Neural progenitor cell (in vitro differentiated cells): ENCODE data around the gene KIAA0586.

Source experiments
- EZH2 ChIP-seq: fragments of 200-600 bp; sonication (generic); IDR thresholded peaks from 2 replicates; pipeline ENCODE4 v1.6.1; 2017; ENCODE audit warnings: antibody characterized with exemption, mild to moderate bottlenecking, moderate library complexity
- EZH2phosphoT487 ChIP-seq: fragments of 200-600 bp; sonication (generic); IDR thresholded peaks from 2 replicates; pipeline ENCODE4 v1.6.1; 2017; ENCODE audit warnings: antibody characterized with exemption
- TF ChIP-seq, protein P1 (sequence below): fragments of 200-600 bp; sonication (generic); IDR thresholded peaks from 2 replicates; pipeline ENCODE4 v1.5.1; 2017; ENCODE audit warnings: antibody characterized with exemption, mild to moderate bottlenecking

GRCh38 chr14:58428118-58428683 is 682 bp downstream of the KIAA0586 start:
- TF ChIP-seq EZH2phosphoT487: no peak
- TF ChIP-seq, protein P1, sequence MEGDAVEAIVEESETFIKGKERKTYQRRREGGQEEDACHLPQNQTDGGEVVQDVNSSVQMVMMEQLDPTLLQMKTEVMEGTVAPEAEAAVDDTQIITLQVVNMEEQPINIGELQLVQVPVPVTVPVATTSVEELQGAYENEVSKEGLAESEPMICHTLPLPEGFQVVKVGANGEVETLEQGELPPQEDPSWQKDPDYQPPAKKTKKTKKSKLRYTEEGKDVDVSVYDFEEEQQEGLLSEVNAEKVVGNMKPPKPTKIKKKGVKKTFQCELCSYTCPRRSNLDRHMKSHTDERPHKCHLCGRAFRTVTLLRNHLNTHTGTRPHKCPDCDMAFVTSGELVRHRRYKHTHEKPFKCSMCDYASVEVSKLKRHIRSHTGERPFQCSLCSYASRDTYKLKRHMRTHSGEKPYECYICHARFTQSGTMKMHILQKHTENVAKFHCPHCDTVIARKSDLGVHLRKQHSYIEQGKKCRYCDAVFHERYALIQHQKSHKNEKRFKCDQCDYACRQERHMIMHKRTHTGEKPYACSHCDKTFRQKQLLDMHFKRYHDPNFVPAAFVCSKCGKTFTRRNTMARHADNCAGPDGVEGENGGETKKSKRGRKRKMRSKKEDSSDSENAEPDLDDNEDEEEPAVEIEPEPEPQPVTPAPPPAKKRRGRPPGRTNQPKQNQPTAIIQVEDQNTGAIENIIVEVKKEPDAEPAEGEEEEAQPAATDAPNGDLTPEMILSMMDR: no peak
- TF ChIP-seq EZH2: no peak
